GM12874 (cell line): ENCODE measurements around the gene CHD9NB.
A peak's percentile ranks its signal among the peaks of the same experiment; 100 is the strongest.

Source experiments
- TF ChIP-seq, protein P1 (sequence below): IDR thresholded peaks from 2 replicates; pipeline ENCODE4 v1.5.1; 2011; ENCODE audit warnings: low read depth, mild to moderate bottlenecking, control low read depth, low read length, moderate library complexity; ENCODE audit not compliant: insufficient read depth

Gene CHD9NB

GRCh38 chr16:53054670-53055485, 2.2 kb upstream of the CHD9NB start, which contains the start of gene CHD9:
TSS of gene CHD9 (plus strand) at chr16:53054991. CDS start at chr16:53156090, 101,099 bp downstream.
- TF ChIP-seq, protein P1, sequence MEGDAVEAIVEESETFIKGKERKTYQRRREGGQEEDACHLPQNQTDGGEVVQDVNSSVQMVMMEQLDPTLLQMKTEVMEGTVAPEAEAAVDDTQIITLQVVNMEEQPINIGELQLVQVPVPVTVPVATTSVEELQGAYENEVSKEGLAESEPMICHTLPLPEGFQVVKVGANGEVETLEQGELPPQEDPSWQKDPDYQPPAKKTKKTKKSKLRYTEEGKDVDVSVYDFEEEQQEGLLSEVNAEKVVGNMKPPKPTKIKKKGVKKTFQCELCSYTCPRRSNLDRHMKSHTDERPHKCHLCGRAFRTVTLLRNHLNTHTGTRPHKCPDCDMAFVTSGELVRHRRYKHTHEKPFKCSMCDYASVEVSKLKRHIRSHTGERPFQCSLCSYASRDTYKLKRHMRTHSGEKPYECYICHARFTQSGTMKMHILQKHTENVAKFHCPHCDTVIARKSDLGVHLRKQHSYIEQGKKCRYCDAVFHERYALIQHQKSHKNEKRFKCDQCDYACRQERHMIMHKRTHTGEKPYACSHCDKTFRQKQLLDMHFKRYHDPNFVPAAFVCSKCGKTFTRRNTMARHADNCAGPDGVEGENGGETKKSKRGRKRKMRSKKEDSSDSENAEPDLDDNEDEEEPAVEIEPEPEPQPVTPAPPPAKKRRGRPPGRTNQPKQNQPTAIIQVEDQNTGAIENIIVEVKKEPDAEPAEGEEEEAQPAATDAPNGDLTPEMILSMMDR: peak; percentile 98

GRCh38 chr16:53053967-53054669, 1.4 kb upstream of the CHD9NB start:
- TF ChIP-seq, protein P1: no peak

GRCh38 chr16:53048139-53048915, 4.4 kb downstream of the CHD9NB start:
- TF ChIP-seq, protein P1: no peak

GRCh38 chr16:53045341-53046220, 7.1 kb downstream of the CHD9NB start:
- TF ChIP-seq, protein P1: no peak

DNA sequence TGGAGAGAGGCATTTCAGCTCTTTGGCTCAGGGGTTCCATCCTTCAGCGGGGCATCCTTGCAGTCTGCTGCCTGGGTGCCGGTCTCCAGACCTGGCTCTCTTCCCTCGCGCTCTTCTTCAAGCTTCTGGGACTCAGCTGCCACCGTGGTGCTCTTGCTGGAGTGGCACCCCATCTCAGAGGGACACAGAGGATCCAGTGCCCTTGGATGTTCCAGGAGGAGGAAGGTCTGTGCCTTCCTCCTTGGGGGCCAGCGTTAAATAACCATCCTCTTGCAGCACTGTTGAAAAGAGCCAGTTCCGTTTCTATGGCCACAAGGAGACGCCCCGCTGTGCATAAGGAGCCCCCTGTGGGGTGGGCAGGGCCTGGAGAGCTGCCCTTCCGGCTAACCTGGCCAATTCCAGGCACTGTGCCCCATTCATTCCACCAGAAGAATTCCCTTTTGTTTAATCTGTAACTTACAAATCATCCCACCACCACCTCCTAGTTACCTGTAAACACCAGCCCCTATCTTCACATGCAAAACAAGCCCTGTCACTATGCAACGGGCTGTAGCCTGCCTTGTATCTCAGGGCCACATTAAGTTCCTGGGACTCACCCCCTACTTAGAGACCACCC, 8.6 kb downstream of the CHD9NB start:
- TF ChIP-seq, protein P1: no peak

GRCh38 chr16:53043428-53043831, 9.3 kb downstream of the CHD9NB start:
- TF ChIP-seq, protein P1: no peak
